H1 (cell line): ENCODE results near the gene UBE3C. TPM values are rescaled to one million over a fixed set of nuclear protein-coding genes. Genes with fewer than 3 reads are reported as not detected.

Source experiments
- EP300 ChIP-seq, 2 experiments: IDR thresholded peaks; 1 replicate in 1 of 2; 2 replicates in 1 of 2; pipeline ENCODE4 v1.6.1; 2011 to 2012; ENCODE audit warnings: low read depth in 2 of 2, low read length in 2 of 2, mild to moderate bottlenecking in 2 of 2, borderline replicate concordance in 1 of 2, inconsistent platforms in 1 of 2, moderate library complexity in 1 of 2
- HDAC6 ChIP-seq: IDR thresholded peaks from one replicate; pipeline ENCODE4 v1.7.1; 2012; ENCODE audit warnings: low read depth, mild to moderate bottlenecking, inconsistent platforms, low read length, moderate library complexity
- POLR2A ChIP-seq, 2 experiments: IDR thresholded peaks; 1 replicate in 1 of 2; 2 replicates in 1 of 2; pipeline ENCODE4 v1.6.1; 2011; ENCODE audit warnings: low read depth in 2 of 2, low read length in 2 of 2, mild to moderate bottlenecking in 2 of 2; ENCODE audit errors: control extremely low read depth in 1 of 2
- RFX5 ChIP-seq: IDR thresholded peaks from 2 replicates; pipeline ENCODE4 v1.6.1; 2011; ENCODE audit warnings: low read depth, low read length, improper control_type of control experiment, borderline replicate concordance
- SP4 ChIP-seq: IDR thresholded peaks from 2 replicates; pipeline ENCODE4 v1.6.1; 2012; ENCODE audit warnings: low read length, inconsistent platforms
- polyA plus RNA-seq, 7 experiments: library from polyadenylated mRNA; depleted of rRNA in 3 of 7; stranded (reverse) in 5 of 7; unstranded in 2 of 7; fragments of >200 nt in 5 of 7; fragments of 200-250 nt in 2 of 7; gene quantifications; 1 replicate in 5 of 7; 2 replicates in 1 of 7; 4 replicates in 1 of 7; pipeline versions ENCODE4 v1.2.1 to v1.2.3, GENCODE V29; 2011 to 2013; ENCODE audit warnings: missing spikeins in 2 of 7, mixed read lengths in 2 of 7
- total RNA-seq: library from RNA; stranded (reverse); fragmentation: NEBNext Ultra II Directional; extraction: Animal tissue kit (Norgen Biotek cat#: 25700); gene quantifications from 2 replicates; pipeline ENCODE4 v1.2.1, GENCODE V29; 2021

Gene UBE3C
- total and polyA plus RNA-seq, 2 of the 8 experiments (the other 6 are each of a cell fraction or from before 2014, with no cell fraction given), result 32.0 to 54.1 TPM

DNA sequence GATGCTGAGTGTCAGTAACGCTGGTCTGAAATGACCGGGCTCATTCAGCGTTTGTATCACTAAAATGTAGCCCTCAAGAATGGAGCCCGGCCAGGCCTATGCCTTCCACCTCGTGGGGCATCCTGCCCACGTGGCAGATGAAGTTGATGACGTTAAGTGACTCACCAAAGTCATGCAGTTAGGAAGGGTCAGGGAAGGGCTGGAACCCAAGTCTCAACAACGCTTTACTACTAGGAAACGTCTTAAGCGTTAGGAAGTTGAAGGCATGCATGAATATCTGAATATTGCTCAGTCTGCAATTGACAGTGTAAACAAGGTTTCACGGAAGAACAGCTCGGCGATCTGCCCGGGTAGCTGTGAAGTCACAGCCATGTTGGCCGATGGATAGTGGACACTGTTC is 14.0 kb upstream of the UBE3C start (continued):
- no peak for TF ChIP-seq EP300 (IDR thresholded peaks at IDR 0.05; ENCODE audit: borderline replicate concordance in 1 of 2, low read depth in 2 of 2, low read length in 2 of 2)
- no peak for TF ChIP-seq HDAC6
- TF ChIP-seq SP4, result no peak
- no peak for TF ChIP-seq RFX5
- TF ChIP-seq POLR2A (IDR thresholded peaks at IDR 0.05; ENCODE audit: control extremely low read depth in 1 of 2, low read depth in 2 of 2, low read length in 2 of 2), result no peak
- TF ChIP-seq, all 59 proteins: peak for 0
